SK-N-SH treated with all-trans-retinoic acid at 6 μM for 48 hours (cell line): ENCODE data around the gene ALOX5.

Source experiments
- ARNTL ChIP-seq: fragments of 450-650 bp; formaldehyde crosslinking; IDR thresholded peaks from 2 replicates; pipeline ENCODE4 v1.5.0; 2020; ENCODE audit warnings: low read depth, mild to moderate bottlenecking, moderate library complexity, borderline replicate concordance
- BACH2 ChIP-seq: fragments of 250-450 bp; sonication (Bioruptor Pico); IDR thresholded peaks from 2 replicates; pipeline ENCODE4 v1.9.0; 2021; ENCODE audit warnings: mild to moderate bottlenecking, borderline replicate concordance
- CSDC2 ChIP-seq: fragments of 250-450 bp; sonication (Bioruptor Pico); IDR thresholded peaks from 2 replicates; pipeline ENCODE4 v1.5.0; 2020; ENCODE audit warnings: mild to moderate bottlenecking, moderate library complexity
- CSRNP3 ChIP-seq: fragments of 250-450 bp; sonication (Bioruptor Pico); IDR thresholded peaks from 2 replicates; pipeline ENCODE4 v1.5.1; 2021; ENCODE audit warnings: mild to moderate bottlenecking, moderate library complexity
- OSR1 ChIP-seq: fragments of 250-450 bp; sonication (Bioruptor Pico); IDR thresholded peaks from 2 replicates; pipeline ENCODE4 v1.8.0; 2022; ENCODE audit warnings: moderate library complexity, mild to moderate bottlenecking, inconsistent platforms
- PATZ1 ChIP-seq: fragments of 250-450 bp; sonication (Bioruptor Pico); IDR thresholded peaks from 2 replicates; pipeline ENCODE4 v1.8.0; 2020; ENCODE audit warnings: mild to moderate bottlenecking, moderate library complexity, borderline replicate concordance
- SNAI2 ChIP-seq: fragments of 250-450 bp; sonication (Bioruptor Pico); IDR thresholded peaks from 2 replicates; pipeline ENCODE4 v1.5.0; 2020; ENCODE audit warnings: mild to moderate bottlenecking, moderate library complexity
- TCF4 ChIP-seq: fragments of 250-450 bp; sonication (Bioruptor Pico); IDR thresholded peaks from 2 replicates; pipeline ENCODE4 v1.8.0; 2021; ENCODE audit warnings: mild to moderate bottlenecking, moderate library complexity, borderline replicate concordance
- TOX ChIP-seq: fragments of 250-450 bp; sonication (Bioruptor Pico); IDR thresholded peaks from 2 replicates; pipeline ENCODE4 v1.8.0; 2021; ENCODE audit warnings: mild to moderate bottlenecking, moderate library complexity, borderline replicate concordance
- ZFP30 ChIP-seq: fragments of 450-650 bp; formaldehyde crosslinking; IDR thresholded peaks from 2 replicates; pipeline ENCODE4 v1.5.0; 2022; ENCODE audit warnings: mild to moderate bottlenecking, moderate library complexity
- ZNF565 ChIP-seq: fragments of 450-650 bp; formaldehyde crosslinking; conservative IDR thresholded peaks from 2 replicates; pipeline ENCODE4 v1.5.0; 2020; ENCODE audit warnings: low read depth, mild to moderate bottlenecking, moderate library complexity
- ZNF70 ChIP-seq: fragments of 450-650 bp; formaldehyde crosslinking; IDR thresholded peaks from 2 replicates; pipeline ENCODE4 v1.5.0; 2020; ENCODE audit warnings: mild to moderate bottlenecking, moderate library complexity
- ZNF8 ChIP-seq: fragments of 450-650 bp; formaldehyde crosslinking; IDR thresholded peaks from 2 replicates; pipeline ENCODE4 v1.5.0; 2020; ENCODE audit warnings: mild to moderate bottlenecking, moderate library complexity

- TF ChIP-seq ZNF70 (CRISPR knock-in tag) (no peak), ARNTL (no peak), TOX (no peak), CSDC2 (CRISPR knock-in tag) (no peak), ZNF565 (CRISPR knock-in tag) (no peak), ZFP30 (CRISPR knock-in tag) (no peak), PATZ1 (CRISPR knock-in tag) (no peak), TCF4 (CRISPR knock-in tag) (no peak), BACH2 (no peak), ZNF8 (CRISPR knock-in tag) (no peak), SNAI2 (no peak), OSR1 (CRISPR knock-in tag) (no peak), CSRNP3 (no peak)
Measured at GRCh38 chr10:45490277-45490676, 116.3 kb downstream of the ALOX5 start.
